Measurements from ENCODE around the gene ZEB2. TPM values are rescaled to one million over a fixed set of nuclear protein-coding genes. Genes with fewer than 3 reads are reported as not detected.

Gene ZEB2
- total RNA-seq, 1 donor from 2014 or later = 267 TPM

DNA sequence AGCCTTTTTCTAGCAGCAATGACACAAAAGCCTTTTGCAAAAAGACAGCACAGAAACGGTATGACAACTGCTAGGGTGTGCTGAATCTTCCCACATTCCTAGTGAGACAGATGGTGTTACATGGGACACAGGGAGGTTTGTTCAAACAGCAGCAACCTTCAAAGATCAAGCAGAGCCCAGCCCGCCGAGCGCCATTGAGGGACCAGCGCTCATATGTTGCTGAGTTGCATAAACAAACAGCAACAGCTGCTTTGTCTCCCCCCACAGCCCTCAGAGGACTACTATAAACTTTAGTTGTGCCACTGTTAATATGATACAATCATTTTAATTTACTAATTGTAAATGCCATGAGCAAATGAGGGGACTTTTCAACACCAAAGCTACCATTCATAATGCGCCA is 117.7 kb downstream of the ZEB2 start:
- FAIRE-seq = no peak
- no peak for DNase-seq (ENCODE audit: low spot score in 2 of 2)

DNA sequence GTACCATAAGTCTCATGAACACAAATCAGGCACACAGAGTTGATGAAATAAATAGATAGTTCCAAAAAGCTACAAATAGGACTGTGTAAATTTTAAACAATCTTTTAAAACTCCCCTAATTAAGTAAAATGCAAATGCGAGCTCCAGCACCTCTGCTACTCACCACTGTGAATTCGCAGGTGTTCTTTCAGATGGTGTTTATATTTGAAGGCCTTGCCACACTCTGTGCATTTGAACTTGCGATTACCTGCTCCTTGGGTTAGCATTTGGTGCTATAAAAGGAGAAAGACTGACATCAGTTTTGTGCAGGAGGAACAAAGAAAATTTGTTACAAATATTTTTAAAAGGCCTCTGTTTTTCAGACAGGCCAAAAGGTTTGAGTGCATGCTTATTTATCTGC is 118.9 kb downstream of the ZEB2 start:
- no peak for DNase-seq (ENCODE audit: low spot score in 2 of 2)
- no peak for FAIRE-seq

- no peak for DNase-seq (ENCODE audit: low spot score in 2 of 2)
- FAIRE-seq = no peak
These were observed 123.6 kb downstream of the ZEB2 start for GRCh38 chr2:144396318-144396717.

- no peak for DNase-seq (ENCODE audit: low spot score in 2 of 2)
- FAIRE-seq = no peak
These were observed 129.4 kb downstream of the ZEB2 start for GRCh38 chr2:144390424-144391020.

DNA sequence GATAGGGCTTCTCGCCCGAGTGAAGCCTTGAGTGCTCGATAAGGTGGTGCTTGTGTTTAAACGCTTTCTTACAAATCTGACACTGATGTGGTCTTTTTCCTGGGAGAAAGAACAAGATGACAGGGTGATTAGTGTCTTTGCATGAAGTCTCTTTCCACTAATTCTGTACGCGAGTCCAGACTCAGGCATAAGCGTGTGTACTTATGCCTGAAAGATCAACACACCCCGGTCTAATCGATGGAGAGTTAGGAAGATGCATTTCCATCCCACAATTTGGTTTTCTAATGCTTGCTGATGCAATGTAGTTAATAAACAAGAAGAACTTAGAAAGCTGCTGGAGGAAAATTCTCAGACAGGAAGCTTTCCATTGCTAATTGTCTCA is 130.0 kb downstream of the ZEB2 start:
- no peak for FAIRE-seq
- DNase-seq (ENCODE audit: low spot score in 2 of 2) = no peak

GRCh38 chr2:144389151-144389929 is 130.6 kb downstream of the ZEB2 start:
- no peak for DNase-seq (ENCODE audit: low spot score in 2 of 2)
- no peak for FAIRE-seq

- DNase-seq (ENCODE audit: low spot score in 2 of 2) (no peak), FAIRE-seq (no peak)
These were observed 134.5 kb downstream of the ZEB2 start for GRCh38 chr2:144385381-144385780.

DNA sequence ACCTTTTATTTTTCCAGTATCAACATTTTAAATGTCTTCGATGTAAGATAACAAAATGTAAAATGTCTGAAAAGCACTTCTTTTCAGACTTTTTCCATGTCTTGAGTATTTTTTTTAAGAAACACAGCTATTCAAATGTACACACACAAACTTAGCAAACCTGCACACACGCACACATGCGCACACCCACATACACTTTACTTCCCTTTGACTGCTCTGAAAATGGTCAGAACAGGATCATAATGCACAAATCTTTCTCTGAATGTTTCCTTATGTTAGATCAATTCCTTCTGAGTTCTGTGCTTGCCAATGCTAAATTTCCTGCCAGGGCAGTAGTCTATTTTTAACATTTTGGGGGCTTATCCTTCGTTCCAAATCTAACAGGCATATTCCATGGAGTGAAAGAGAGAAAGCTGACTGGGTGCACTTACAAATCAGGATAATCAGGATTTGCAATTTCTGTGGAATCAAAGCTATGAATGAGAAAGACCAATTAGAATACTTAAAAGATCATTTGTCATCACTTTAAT is 136.3 kb downstream of the ZEB2 start:
- FAIRE-seq = no peak
- no peak for DNase-seq (ENCODE audit: low spot score in 2 of 2)

- DNase-seq (ENCODE audit: low spot score in 2 of 2) = no peak
- no peak for FAIRE-seq
These were observed 137.1 kb downstream of the ZEB2 start for GRCh38 chr2:144382849-144383248.

GRCh38 chr2:144381716-144382115 is 138.2 kb downstream of the ZEB2 start:
- FAIRE-seq (no peak), DNase-seq (ENCODE audit: low spot score in 2 of 2) (no peak)

- no peak for DNase-seq (ENCODE audit: low spot score in 2 of 2)
- no peak for FAIRE-seq
These were observed 140.0 kb downstream of the ZEB2 start for GRCh38 chr2:144379851-144380311.

DNA sequence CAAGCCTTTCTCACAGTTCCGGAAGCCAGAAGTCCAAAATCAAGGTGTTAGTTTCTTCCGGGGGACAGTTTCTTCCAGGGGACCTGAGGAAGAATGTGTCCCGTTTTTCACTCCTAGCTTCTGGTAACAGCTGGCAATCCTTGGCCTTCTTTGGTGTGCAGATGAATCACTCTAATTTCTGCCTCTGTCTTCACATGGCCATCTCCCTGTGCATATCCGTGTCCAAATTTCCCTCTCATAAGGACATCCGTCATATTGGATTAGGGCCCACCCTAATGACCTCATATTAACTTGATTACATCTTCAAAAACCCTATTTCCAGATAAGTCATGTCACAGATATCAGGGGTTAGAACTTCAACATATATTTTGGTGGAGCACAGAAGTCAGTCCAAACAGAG is 141.4 kb downstream of the ZEB2 start:
- FAIRE-seq (no peak), DNase-seq (ENCODE audit: low spot score in 2 of 2) (no peak)

GRCh38 chr2:144377914-144378313 is 142.0 kb downstream of the ZEB2 start:
- FAIRE-seq (no peak), DNase-seq (ENCODE audit: low spot score in 2 of 2) (no peak)

- no peak for DNase-seq (ENCODE audit: low spot score in 2 of 2)
- no peak for FAIRE-seq
These were observed 143.0 kb downstream of the ZEB2 start for GRCh38 chr2:144376926-144377325.

GRCh38 chr2:144376460-144376859 is 143.5 kb downstream of the ZEB2 start:
- DNase-seq (ENCODE audit: low spot score in 2 of 2) (no peak), FAIRE-seq (no peak)

GRCh38 chr2:144374163-144374661 is 145.7 kb downstream of the ZEB2 start:
- no peak for FAIRE-seq
- no peak for DNase-seq (ENCODE audit: low spot score in 2 of 2)

- no peak for FAIRE-seq
These were observed 147.4 kb downstream of the ZEB2 start for GRCh38 chr2:144372410-144373080.

DNA sequence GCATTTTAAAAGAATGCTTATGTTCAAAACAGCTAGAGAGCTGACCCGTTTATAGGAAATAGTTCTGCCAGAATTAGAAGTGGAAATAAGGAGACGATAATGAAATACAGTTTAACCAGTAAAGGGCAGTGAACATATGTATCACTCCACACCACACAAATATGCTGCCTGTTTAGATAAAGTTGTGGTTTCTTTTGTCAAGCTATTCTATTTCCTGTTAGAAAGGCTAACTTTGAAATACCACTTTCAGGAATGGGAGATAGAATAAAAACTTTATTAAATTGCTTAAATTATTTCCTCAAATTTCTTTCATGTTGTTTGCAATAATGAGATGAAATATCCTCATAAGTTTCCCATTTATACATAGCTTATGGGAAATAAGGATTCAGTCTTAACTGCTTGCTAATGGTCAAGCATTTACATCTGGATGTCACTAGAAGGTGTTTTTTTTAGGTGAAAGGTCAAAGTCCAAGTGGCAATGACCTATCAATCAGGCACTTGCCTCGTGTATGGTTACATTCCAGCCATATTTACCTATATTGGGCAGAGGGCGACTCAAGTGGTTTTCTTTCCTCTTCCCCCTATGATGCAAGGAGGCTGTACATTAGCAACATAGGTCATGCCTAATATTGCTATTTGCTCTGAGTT is 148.9 kb downstream of the ZEB2 start:
- DNase-seq (ENCODE audit: low spot score in 2 of 2) = no peak
- no peak for FAIRE-seq

More at GRCh38 chr2:144372410-144373080, 147.4 kb downstream of the ZEB2 start:
- DNase-seq (ENCODE audit: low spot score in 2 of 2) = no peak

DNA sequence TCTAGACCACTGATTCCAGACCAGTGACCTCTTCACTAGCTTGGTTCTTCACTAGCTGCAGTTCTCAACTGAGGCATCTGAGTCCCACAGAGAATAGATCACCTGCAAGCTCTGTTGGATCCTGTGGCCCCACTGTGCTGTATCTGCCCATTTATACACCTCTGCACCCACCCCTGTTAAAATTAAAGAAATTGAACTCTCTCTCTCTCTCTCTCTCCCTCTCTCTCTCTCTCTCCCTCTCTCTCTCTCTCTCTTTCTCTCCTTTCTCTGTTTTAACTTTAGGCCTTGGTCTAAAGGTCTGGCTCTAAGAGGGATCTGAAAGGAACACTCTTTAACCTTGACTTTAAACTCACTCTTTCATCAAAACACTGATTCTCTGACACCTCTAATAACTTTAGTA is 150.5 kb downstream of the ZEB2 start:
- DNase-seq (ENCODE audit: low spot score in 2 of 2) = no peak
- no peak for FAIRE-seq

- DNase-seq (ENCODE audit: low spot score in 2 of 2) (no peak), FAIRE-seq (no peak)
These were observed 153.0 kb downstream of the ZEB2 start for GRCh38 chr2:144366825-144367429.
